ENCODE results near the gene SLC39A8. TPM values are rescaled to one million over a fixed set of nuclear protein-coding genes. Genes with fewer than 3 reads are reported as not detected.

Gene SLC39A8
- total RNA-seq, 6 experiments from 2014 or later, result 19.4 to 24.7 (median 23.3) TPM

GRCh38 chr4:102315532-102315931, 29.8 kb downstream of the SLC39A8 start:
- 62% methylated on average over 2 of the region's 2 CpGs for WGBS (ENCODE audit: insufficient coverage, low coverage, low lambda C conversion rate, missing lambda C conversion rate)
- H3K36me3 ChIP-seq, result no peaks in the 10 kb centered on the region
- peak in 1 of 3 donors; percentile 52 for DNase-seq
- H3K9me3 ChIP-seq, result no peaks in the 10 kb centered on the region
- peaks cover 0 to 13% (median 0%) of the 10 kb centered on the region in 4 donors for H3K4me1 ChIP-seq
- intact Hi-C loops (cut with DNase I), result no loop called here
- peak; percentile 79 to 94 (median 84) for ATAC-seq
- TF ChIP-seq POLR2A (IDR thresholded peaks at IDR 0.05) (no peak), CTCF (IDR thresholded peaks at IDR 0.05) (no peak)
- no peak overlapping the region for H3K27ac ChIP-seq
- H3K4me3 ChIP-seq, result no peak overlapping the region
- H3K27me3 ChIP-seq, result no peaks in the 10 kb centered on the region

- ATAC-seq, result no peak
- no peaks in the 10 kb centered on the region for H3K9me3 ChIP-seq
- TF ChIP-seq POLR2A (IDR thresholded peaks at IDR 0.05) (no peak), CTCF (IDR thresholded peaks at IDR 0.05) (no peak)
- peaks cover 0 to 13% (median 0%) of the 10 kb centered on the region in 4 donors for H3K4me1 ChIP-seq
- H3K27me3 ChIP-seq, result no peaks in the 10 kb centered on the region
- no peak overlapping the region for H3K4me3 ChIP-seq
- no peak overlapping the region for H3K27ac ChIP-seq
- no peak for DNase-seq
- no peaks in the 10 kb centered on the region for H3K36me3 ChIP-seq
- intact Hi-C loops (cut with DNase I), result no loop called here
- 52% methylated on average over 2 of the region's 2 CpGs for WGBS (ENCODE audit: insufficient coverage, low coverage, low lambda C conversion rate, missing lambda C conversion rate)
Measured at GRCh38 chr4:102312417-102312816, 32.9 kb downstream of the SLC39A8 start.

GRCh38 chr4:102311912-102312311, 33.4 kb downstream of the SLC39A8 start:
- H3K27me3 ChIP-seq, result no peaks in the 10 kb centered on the region
- H3K27ac ChIP-seq, result no peak overlapping the region
- no peak for TF ChIP-seq POLR2A (IDR thresholded peaks at IDR 0.05)
- no peak for TF ChIP-seq CTCF (IDR thresholded peaks at IDR 0.05)
- intact Hi-C loops (cut with DNase I), result no loop called here
- no peak overlapping the region for H3K4me3 ChIP-seq
- 62% methylated on average over 2 of the region's 2 CpGs for WGBS (ENCODE audit: insufficient coverage, low coverage, low lambda C conversion rate, missing lambda C conversion rate)
- ATAC-seq (no peak), DNase-seq (no peak)
- no peaks in the 10 kb centered on the region for H3K36me3 ChIP-seq
- H3K4me1 ChIP-seq, result peaks cover 0 to 13% (median 0%) of the 10 kb centered on the region in 4 donors
- no peaks in the 10 kb centered on the region for H3K9me3 ChIP-seq

- intact Hi-C loops (cut with DNase I), result no loop called here
- H3K36me3 ChIP-seq, result no peaks in the 10 kb centered on the region
- H3K4me1 ChIP-seq, result peaks cover 0 to 13% (median 0%) of the 10 kb centered on the region in 4 donors
- DNase-seq, result no peak
- TF ChIP-seq CTCF (IDR thresholded peaks at IDR 0.05), result no peak
- TF ChIP-seq POLR2A (IDR thresholded peaks at IDR 0.05), result no peak
- H3K9me3 ChIP-seq, result no peaks in the 10 kb centered on the region
- H3K4me3 ChIP-seq, result no peak overlapping the region
- no peaks in the 10 kb centered on the region for H3K27me3 ChIP-seq
- no peak overlapping the region for H3K27ac ChIP-seq
- 80% methylated on average over 1 of the region's 1 CpG for WGBS (ENCODE audit: insufficient coverage, low coverage, low lambda C conversion rate, missing lambda C conversion rate)
- no peak for ATAC-seq
Measured at GRCh38 chr4:102311407-102311806, 33.9 kb downstream of the SLC39A8 start.

All from right lobe of liver (tissue), 6 donors.